Measurements from ENCODE around the gene CAPN12. TPM values are rescaled to one million over a fixed set of nuclear protein-coding genes. Genes with fewer than 3 reads are reported as not detected.
A peak's percentile ranks its signal among the peaks of the same experiment; 100 is the strongest.

Gene CAPN12
- total RNA-seq, 1 donor from 2014 or later: not detected

- intact Hi-C loops (cut with micrococcal nuclease): loop anchor here (10.0 kb wide), 1 partner anchor 50 kb away; no protein-coding TSS in a partner anchor
- DNase-seq: no peak
- no peak for ATAC-seq
These were observed 39.7 kb downstream of the CAPN12 start for GRCh38 chr19:38704488-38705026.

GRCh38 chr19:38703509-38703908 is 40.8 kb downstream of the CAPN12 start:
- intact Hi-C loops (cut with micrococcal nuclease): loop anchor here (10.0 kb wide), 1 partner anchor 49 kb away; no protein-coding TSS in a partner anchor
- ATAC-seq: no peak
- DNase-seq: no peak

DNA sequence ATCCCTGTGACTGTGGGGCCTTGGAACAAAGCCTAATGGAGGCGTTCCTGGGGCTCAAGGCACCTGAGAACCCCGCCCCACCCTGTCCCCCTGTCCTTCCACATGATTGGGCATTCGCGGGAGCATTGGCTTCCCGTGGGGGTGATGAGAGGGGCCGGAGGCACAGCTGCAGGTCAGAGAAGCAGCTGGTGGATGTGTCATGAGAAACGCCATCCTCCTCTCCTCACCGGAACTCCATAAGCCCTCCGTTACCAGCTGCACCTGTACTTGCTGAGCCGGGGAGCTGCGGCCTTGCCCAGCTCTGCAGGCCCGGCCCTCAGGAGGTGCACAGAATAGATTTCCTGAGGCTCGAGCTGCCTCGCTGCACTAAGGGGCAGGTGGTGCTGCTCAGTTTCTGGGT is 42.0 kb downstream of the CAPN12 start:
- no peak for DNase-seq
- intact Hi-C loops (cut with micrococcal nuclease): loop anchor here (10.0 kb wide), 1 partner anchor 47 kb away; no protein-coding TSS in a partner anchor
- ATAC-seq: no peak

GRCh38 chr19:38701455-38702063 is 42.7 kb downstream of the CAPN12 start:
- no peak for ATAC-seq
- no peak for DNase-seq

GRCh38 chr19:38700902-38701454 is 43.3 kb downstream of the CAPN12 start:
- DNase-seq (no peak), ATAC-seq (no peak)
- intact Hi-C loops (cut with micrococcal nuclease): loop anchor here (10.0 kb wide), 1 partner anchor 46 kb away; no protein-coding TSS in a partner anchor

More at GRCh38 chr19:38701455-38702063, 42.7 kb downstream of the CAPN12 start:
- intact Hi-C loops (cut with micrococcal nuclease): loop anchor here (10.0 kb wide), 1 partner anchor 47 kb away; no protein-coding TSS in a partner anchor

DNA sequence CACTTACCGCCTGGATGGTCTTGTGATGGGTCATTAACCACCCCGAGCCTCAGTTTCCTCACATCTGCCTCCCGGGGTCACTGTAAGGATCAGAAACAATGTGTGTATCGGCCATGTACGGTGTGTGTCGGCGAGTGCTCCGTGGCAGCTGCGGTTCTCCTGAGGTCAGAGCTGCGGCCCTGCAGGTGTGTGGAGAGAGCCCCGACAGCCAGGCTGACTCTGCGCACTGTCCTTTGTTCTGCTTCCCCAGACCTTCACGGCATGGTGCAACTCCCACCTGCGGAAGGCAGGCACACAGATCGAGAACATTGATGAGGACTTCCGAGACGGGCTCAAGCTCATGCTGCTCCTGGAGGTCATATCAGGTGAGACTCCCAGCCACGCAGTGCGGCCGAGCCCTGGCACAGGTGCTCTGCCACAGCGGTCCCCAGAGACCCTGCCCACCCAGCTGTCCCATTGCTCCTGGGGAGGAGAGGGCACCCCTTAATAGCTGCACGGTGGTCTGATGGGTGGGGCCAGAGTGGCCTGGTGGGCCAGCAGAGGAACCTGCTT is 43.8 kb downstream of the CAPN12 start:
- DNase-seq: peak; percentile 39
- no peak for ATAC-seq
- intact Hi-C loops (cut with micrococcal nuclease): loop anchor here (10.0 kb wide), 1 partner anchor 46 kb away; no protein-coding TSS in a partner anchor

GRCh38 chr19:38699647-38700349 is 44.5 kb downstream of the CAPN12 start:
- ATAC-seq (peak; percentile 3), DNase-seq (peak; percentile 39)
- intact Hi-C loops (cut with micrococcal nuclease): loop anchor here (10.0 kb wide), 1 partner anchor 45 kb away; no protein-coding TSS in a partner anchor

- intact Hi-C loops (cut with micrococcal nuclease): no loop called here
- no peak for DNase-seq
- no peak for ATAC-seq
These were observed 45.3 kb downstream of the CAPN12 start for GRCh38 chr19:38699027-38699346.

GRCh38 chr19:38698225-38699026 is 45.8 kb downstream of the CAPN12 start:
- ATAC-seq (no peak), DNase-seq (no peak)
- intact Hi-C loops (cut with micrococcal nuclease): no loop called here

- intact Hi-C loops (cut with micrococcal nuclease): no loop called here
- DNase-seq (no peak), ATAC-seq (no peak)
These were observed 46.6 kb downstream of the CAPN12 start for GRCh38 chr19:38697641-38698071.

DNA sequence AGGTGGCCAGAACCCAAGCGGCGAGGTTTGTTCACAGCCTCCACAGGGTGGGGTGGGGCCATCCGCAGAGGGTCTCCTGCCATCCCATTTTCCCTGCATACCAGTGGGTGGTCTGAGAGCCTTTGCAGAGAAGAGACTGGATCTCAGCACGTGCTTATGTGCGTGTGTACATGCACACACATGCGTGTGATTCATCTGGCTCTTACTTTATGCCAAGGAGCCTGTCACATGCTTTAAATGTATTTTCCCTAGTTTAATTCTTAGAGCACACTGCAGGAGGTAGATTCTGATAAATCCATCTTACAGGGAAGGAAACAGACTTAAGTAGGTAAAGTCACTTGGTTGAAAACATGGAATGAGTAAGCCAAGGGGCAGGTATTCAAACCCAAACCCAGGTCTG is 47.1 kb downstream of the CAPN12 start:
- intact Hi-C loops (cut with micrococcal nuclease): no loop called here
- DNase-seq: no peak
- ATAC-seq: no peak

DNA sequence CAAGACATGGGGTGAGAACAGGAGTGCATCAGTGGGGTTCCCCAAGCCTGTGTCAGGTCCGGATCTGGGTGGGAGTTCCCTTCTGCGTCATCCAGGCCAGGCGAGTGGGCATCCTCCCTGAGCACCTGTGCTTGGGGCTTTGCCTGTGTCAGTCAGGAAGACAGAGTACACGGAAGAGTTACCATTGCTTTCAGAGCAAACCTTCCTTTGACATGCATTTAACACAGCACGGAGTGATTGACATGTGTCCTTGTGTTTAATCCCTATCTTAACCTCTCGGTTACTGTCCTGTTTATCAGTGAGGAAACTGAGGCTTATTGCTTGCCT is 47.6 kb downstream of the CAPN12 start:
- DNase-seq: no peak
- ATAC-seq: no peak
- intact Hi-C loops (cut with micrococcal nuclease): no loop called here

- ATAC-seq (no peak), DNase-seq (no peak)
- intact Hi-C loops (cut with micrococcal nuclease): no loop called here
These were observed 48.2 kb downstream of the CAPN12 start for GRCh38 chr19:38695832-38696728.

- intact Hi-C loops (cut with micrococcal nuclease): no loop called here
- ATAC-seq (no peak), DNase-seq (no peak)
These were observed 49.0 kb downstream of the CAPN12 start for GRCh38 chr19:38695317-38695683.

DNA sequence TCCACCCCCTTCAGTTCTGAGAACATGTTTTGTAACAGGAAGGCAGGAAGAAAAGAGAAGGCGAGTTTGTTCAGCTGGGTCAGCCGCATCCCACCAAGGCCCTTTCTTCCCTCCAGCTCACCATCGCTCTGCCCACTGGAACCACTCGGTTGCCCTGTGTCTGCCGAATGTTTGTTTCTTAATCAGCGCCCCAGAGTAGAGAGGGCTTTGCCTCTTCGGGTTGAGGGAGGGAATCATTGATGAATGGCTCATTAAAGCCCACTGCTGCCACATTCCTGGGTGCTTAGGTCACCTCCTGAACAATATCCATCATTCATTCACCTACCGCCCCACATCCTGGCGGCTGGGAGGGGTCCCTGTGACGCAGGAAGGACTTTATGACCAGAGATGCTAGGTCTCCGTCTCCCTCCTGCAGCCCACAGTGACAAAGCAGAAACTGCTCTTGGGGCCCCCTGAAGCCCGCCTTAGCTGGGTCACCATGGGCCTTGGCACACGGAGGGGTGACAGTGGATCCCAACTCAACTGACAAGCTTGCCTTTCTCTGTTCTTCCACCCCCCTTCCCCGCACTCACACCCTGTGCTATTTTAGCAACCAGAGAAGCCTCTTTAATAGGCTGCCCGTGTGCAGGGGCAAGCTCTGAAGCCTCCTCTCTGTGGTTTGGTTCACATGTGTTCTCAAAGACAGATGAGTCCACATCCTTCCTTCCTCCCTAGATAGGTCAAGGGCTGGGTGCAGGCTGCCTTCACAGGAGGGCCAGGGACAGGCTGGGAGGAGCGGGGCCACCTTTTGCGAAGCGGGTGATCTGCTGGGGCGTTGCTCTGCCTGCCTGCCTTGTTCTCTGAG is 50.7 kb downstream of the CAPN12 start:
- ATAC-seq: peak; percentile 23
- intact Hi-C loops (cut with micrococcal nuclease): no loop called here
- peak; percentile 41 for DNase-seq

DNA sequence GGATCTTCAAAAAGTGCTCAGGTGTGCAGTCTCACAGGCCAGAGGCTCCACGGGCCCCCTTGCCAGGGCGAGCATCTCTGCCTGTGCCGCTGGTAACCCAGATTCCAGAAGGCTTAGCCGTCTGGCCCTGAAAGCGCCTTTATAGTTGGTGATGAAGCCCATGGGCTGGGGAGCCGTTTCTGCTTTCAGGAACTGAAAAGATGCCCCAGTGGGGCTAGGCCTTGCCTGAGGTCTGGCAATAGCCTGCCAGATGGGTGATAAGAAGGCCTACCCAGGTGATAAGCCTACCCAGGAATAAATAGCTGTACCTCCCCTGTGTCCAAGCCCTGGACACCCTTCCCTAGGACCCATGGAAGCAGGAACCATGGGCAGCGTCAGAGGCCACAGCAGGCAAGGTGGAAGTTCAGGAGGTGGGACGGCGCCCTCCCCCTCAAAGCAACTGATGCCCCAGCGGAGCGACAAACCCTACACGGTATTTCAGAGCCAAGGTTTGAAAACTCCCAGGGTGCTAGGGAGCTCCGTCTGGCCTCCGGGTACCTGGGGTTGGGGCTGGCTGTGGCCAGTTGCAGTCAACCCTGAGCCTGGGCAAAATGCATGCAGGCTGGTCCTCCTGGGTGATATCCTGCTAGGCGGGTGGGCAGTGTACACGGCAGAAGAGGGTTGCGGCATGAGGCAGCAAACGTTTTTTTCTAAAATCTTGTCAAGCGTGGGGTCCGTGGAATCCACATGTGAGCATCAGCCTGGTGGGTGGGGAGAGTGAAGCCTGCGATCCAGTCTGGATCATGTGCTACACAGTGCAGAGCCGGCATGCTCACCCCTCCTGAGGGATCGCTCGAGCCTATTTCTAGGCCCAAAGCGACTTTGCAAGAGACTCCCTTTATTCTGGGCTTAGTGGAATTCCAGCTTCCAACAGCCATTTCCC is 51.6 kb downstream of the CAPN12 start:
- DNase-seq (no peak), ATAC-seq (peak; percentile 32)
- intact Hi-C loops (cut with micrococcal nuclease): no loop called here
